GM12878 (cell line): Measurements from ENCODE around the gene WWOX. TPM values are rescaled to one million over a fixed set of nuclear protein-coding genes. Genes with fewer than 3 reads are reported as not detected.

Experiments
- BCL11A ChIP-seq: IDR thresholded peaks from 2 replicates; pipeline ENCODE4 v1.6.1; 2011; ENCODE audit warnings: low read depth, low read length
- CEBPB ChIP-seq, 2 experiments: fragments of 150-350 bp in 1 of 2; IDR thresholded peaks; 2 replicates each; pipeline ENCODE4 v1.6.1; 2012 to 2014; ENCODE audit warnings: low read depth in 2 of 2, low read length in 2 of 2, borderline replicate concordance in 1 of 2, inconsistent platforms in 1 of 2
- ESRRA ChIP-seq: IDR thresholded peaks from 2 replicates; pipeline ENCODE4 v1.6.1; 2012; ENCODE audit warnings: mild to moderate bottlenecking, low read length, improper control_type of control experiment
- IRF4 ChIP-seq: IDR thresholded peaks from 2 replicates; pipeline ENCODE4 v1.6.1; 2011; ENCODE audit warnings: low read depth, low read length
- MLLT1 ChIP-seq: fragments of 450-650 bp; IDR thresholded peaks from 2 replicates; pipeline ENCODE4 v1.6.1; 2016; ENCODE audit warnings: mild to moderate bottlenecking
- MYC ChIP-seq: IDR thresholded peaks from 2 replicates; pipeline ENCODE4 v1.6.1; 2011; ENCODE audit warnings: mild to moderate bottlenecking, low read length, moderate library complexity, inconsistent platforms; ENCODE audit not compliant: insufficient read depth, insufficient replicate concordance, insufficient read length, severe bottlenecking
- NKRF ChIP-seq: fragments of 450-650 bp; conservative IDR thresholded peaks from 2 replicates; pipeline ENCODE4 v1.6.1; 2017; ENCODE audit warnings: mild to moderate bottlenecking, moderate library complexity
- NRF1 ChIP-seq: conservative IDR thresholded peaks from 2 replicates; pipeline ENCODE4 v1.6.1; 2011; ENCODE audit warnings: mild to moderate bottlenecking, low read depth, low read length, improper control_type of control experiment
- POLR2A ChIP-seq: IDR thresholded peaks from 2 replicates; pipeline ENCODE4 v1.6.1; 2011; ENCODE audit warnings: low read depth, mild to moderate bottlenecking, low read length
- SIN3A ChIP-seq: IDR thresholded peaks from 2 replicates; pipeline ENCODE4 v1.6.1; 2012; ENCODE audit warnings: low read depth, low read length, improper control_type of control experiment
- SPI1 ChIP-seq: IDR thresholded peaks from 2 replicates; pipeline ENCODE4 v1.6.1; 2011; ENCODE audit warnings: low read depth, mild to moderate bottlenecking, low read length, moderate library complexity, borderline replicate concordance; ENCODE audit not compliant: insufficient read depth
- TARDBP ChIP-seq: IDR thresholded peaks from 2 replicates; pipeline ENCODE4 v1.6.1; 2016; ENCODE audit warnings: borderline replicate concordance
- ZBED1 ChIP-seq: IDR thresholded peaks from 2 replicates; pipeline ENCODE4 v1.6.1; 2016; ENCODE audit warnings: borderline replicate concordance
- ZZZ3 ChIP-seq: IDR thresholded peaks from 2 replicates; pipeline ENCODE4 v1.6.1; 2011; ENCODE audit warnings: low read depth; ENCODE audit not compliant: control insufficient read depth, insufficient read length
- polyA plus RNA-seq, 11 experiments: library from polyadenylated mRNA; depleted of rRNA in 4 of 11; unstranded in 6 of 11; stranded (reverse) in 5 of 11; fragments of >200 nt; fragmentation: Nextera tagmentation in 4 of 11; fragmentation: Illumina TruSeq in 1 of 11; extraction: Ambion mirVana in 4 of 11; extraction: Trizol in 1 of 11; gene quantifications; 1 replicate in 1 of 11; 2 replicates in 10 of 11; pipeline versions ENCODE4 v1.2.1 to v1.2.3, GENCODE V29; 2011 to 2016; ENCODE audit warnings: inconsistent platforms in 2 of 11, missing spikeins in 2 of 11, low read depth in 1 of 11
- total RNA-seq, 4 experiments: library from RNA; depleted of rRNA in 3 of 4; stranded (reverse); fragments of >200 nt in 3 of 4; fragmentation: Illumina TruSeq in 1 of 4; extraction: Trizol in 1 of 4; gene quantifications; 2 replicates each; pipeline versions ENCODE4 v1.2.1 to v1.2.3, GENCODE V29; 2013 to 2021

WWOX gene
- total and polyA plus RNA-seq, 10 of the 15 experiments (the other 5 are each of a cell fraction or from before 2014, with no cell fraction given) = 2.8 to 24.4 (median 17.8) TPM

GRCh38 chr16:79163691-79164387, 1064.4 kb downstream of the WWOX start (continued):
- TF ChIP-seq BCL11A (no peak), TARDBP (no peak), ESRRA (no peak), MYC (no peak), ZBED1 (no peak), POLR2A (no peak), MLLT1 (0 out of 2 replicates have a peak, but pooled peaks have one; percentile 19), NKRF (no peak), ZZZ3 (no peak), SIN3A (no peak), NRF1 (no peak), IRF4 (no peak), CEBPB (IDR thresholded peaks at IDR 0.05; ENCODE audit: borderline replicate concordance in 1 of 2, low read depth in 2 of 2, low read length in 2 of 2) (no peak), SPI1 (peak; percentile 49)
